Skeletal muscle tissue (tissue), 4 donors: ENCODE data around the gene TOP2A. TPM values are rescaled to one million over a fixed set of nuclear protein-coding genes. Genes with fewer than 3 reads are reported as not detected.
"Not testable (repeated sequence)": the region's sequence is repeated elsewhere in the genome, so short reads cannot be mapped to it uniquely, and the experiment has no call there.

ENCODE experiments used
- H3K27ac ChIP-seq: one replicate; pipeline ENCODE4 v1.7.0; 2013; ENCODE audit warnings: mild to moderate bottlenecking, low read depth, low read length, inconsistent platforms
- H3K27me3 ChIP-seq, 3 donors: one replicate each; pipeline ENCODE4 v1.7.0; 2013; ENCODE audit warnings: low read length in 3 of 3; ENCODE audit not compliant: control insufficient read depth in 3 of 3, insufficient read depth in 3 of 3
- H3K36me3 ChIP-seq, 3 donors: one replicate each; pipeline ENCODE4 v1.7.0; 2013; ENCODE audit warnings: low read length in 3 of 3; ENCODE audit not compliant: control insufficient read depth in 3 of 3, insufficient read depth in 3 of 3
- H3K4me1 ChIP-seq, 3 donors: one replicate each; pipeline ENCODE4 v1.7.0; 2013; ENCODE audit warnings: low read length in 3 of 3, mild to moderate bottlenecking in 3 of 3; ENCODE audit not compliant: control insufficient read depth in 3 of 3, insufficient read depth in 3 of 3
- H3K4me3 ChIP-seq, 3 donors: one replicate each; pipeline ENCODE4 v1.7.0; 2013; ENCODE audit warnings: low read length in 3 of 3
- H3K9ac ChIP-seq, 3 donors: one replicate each; pipeline ENCODE4 v1.7.0; 2013; ENCODE audit warnings: low read length in 3 of 3, mild to moderate bottlenecking in 3 of 3, moderate library complexity in 2 of 3, low read depth in 1 of 3
- H3K9me3 ChIP-seq, 3 donors: one replicate each; pipeline ENCODE4 v1.7.0; 2013; ENCODE audit warnings: low read length in 3 of 3; ENCODE audit not compliant: control insufficient read depth in 3 of 3
- total RNA-seq: library from RNA; depleted of rRNA; stranded (reverse); fragments of >200 nt; gene quantifications from one replicate; pipeline ENCODE4 v1.2.3, GENCODE V29; 2014
- donor health status: Osteomylitis.

TOP2A gene
- total RNA-seq, 1 donor from 2014 or later = 21.4 TPM

DNA sequence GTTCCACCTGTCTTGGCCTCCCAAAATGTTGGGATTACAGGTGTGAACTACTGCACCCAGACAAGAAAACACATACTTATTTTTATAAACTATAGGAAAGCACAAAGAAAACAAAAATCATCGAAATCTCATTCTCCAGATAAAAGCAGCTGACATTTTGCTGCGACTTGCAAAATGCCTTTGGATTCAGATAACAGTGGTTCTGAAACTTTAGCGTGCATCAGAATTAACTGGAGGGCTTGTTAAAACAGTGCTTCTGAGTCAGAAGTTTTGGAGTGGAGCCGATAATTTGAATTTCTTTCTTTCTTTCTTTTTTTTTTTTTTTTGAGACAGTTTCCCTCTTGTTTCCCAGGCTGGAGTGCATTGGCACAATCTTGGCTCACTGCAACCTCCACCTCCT lies 35.4 kb downstream of the TOP2A start:
- no peak overlapping the region for H3K4me3 ChIP-seq
- no peaks in the 10 kb centered on the region for H3K9me3 ChIP-seq
- H3K36me3 ChIP-seq = no peaks in the 10 kb centered on the region
- peaks cover 0 to 4% (median 0%) of the 10 kb centered on the region in 3 donors for H3K27me3 ChIP-seq
- no peak overlapping the region for H3K27ac ChIP-seq
- no peaks in the 10 kb centered on the region for H3K4me1 ChIP-seq
- H3K9ac ChIP-seq = no peak overlapping the region

DNA sequence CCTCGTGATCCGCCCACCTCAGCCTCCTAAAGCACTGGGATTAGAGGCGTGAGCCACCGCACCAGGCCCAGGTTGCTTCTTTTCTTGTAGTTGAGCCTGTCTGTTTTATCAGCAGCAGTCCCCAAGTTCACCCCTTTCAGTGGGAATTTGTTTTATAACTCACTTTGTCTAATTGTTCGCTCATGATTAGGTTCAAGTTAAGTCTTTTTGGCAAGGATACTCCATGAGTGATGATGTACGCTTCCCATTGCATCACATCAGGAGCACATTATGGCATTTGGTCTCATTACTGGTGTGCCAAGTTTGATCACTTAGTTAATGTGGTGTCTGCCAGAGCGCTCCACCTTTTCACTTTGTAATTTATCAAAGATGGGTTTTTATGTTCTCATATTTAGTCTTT lies 38.7 kb downstream of the TOP2A start:
- H3K36me3 ChIP-seq = no peaks in the 10 kb centered on the region
- no peaks in the 10 kb centered on the region for H3K9me3 ChIP-seq
- H3K27ac ChIP-seq = no peak overlapping the region
- no peak overlapping the region for H3K9ac ChIP-seq
- H3K27me3 ChIP-seq = peaks cover 0 to 4% (median 0%) of the 10 kb centered on the region in 3 donors
- no peak overlapping the region for H3K4me3 ChIP-seq
- no peaks in the 10 kb centered on the region for H3K4me1 ChIP-seq

DNA sequence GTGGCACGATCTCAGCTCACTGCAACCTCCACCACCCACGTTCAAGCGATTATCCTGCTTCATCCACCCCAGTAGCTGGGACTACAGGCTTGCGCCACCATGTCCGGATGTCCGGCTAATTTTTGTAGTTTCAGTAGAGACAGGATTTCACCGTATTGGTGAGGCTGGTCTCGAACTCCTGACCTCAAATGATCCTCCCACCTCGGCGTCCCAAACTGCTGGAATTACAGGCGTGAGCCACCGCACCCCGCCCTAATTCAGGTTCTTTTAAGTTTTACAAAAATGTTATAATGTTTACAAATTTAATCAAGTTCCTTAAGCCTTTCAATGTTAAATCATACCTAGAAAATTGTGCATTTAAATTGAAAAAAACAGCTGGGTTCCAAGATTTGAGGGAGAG lies 39.9 kb downstream of the TOP2A start:
- peaks cover 0 to 4% (median 0%) of the 10 kb centered on the region in 3 donors for H3K27me3 ChIP-seq
- H3K4me3 ChIP-seq = no peak overlapping the region
- no peaks in the 10 kb centered on the region for H3K9me3 ChIP-seq
- H3K9ac ChIP-seq = no peak overlapping the region
- no peaks in the 10 kb centered on the region for H3K36me3 ChIP-seq
- H3K4me1 ChIP-seq = no peaks in the 10 kb centered on the region
- no peak overlapping the region for H3K27ac ChIP-seq

DNA sequence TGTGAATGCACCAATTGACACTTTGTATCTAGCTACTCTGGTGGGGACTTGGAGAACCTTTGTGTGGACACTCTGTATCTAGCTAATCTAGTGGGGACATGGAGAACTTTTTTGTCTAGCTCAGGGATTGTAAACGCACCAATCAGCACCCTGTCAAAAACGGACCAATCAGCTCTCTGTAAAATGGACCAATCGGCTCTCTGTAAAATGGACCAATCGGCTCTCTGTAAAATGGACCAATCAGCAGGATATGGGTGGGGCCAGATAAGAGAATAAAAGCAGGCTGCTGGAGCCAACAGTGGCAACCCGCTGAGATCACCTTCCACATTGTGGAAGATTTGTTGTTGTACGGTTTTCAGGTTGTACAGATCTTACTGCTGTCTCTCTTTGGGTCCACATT lies 41.2 kb downstream of the TOP2A start:
- H3K36me3 ChIP-seq, H3K27ac ChIP-seq, H3K27me3 ChIP-seq, H3K9ac ChIP-seq, H3K4me3 ChIP-seq, H3K4me1 ChIP-seq, H3K9me3 ChIP-seq: not testable (repeated sequence)

DNA sequence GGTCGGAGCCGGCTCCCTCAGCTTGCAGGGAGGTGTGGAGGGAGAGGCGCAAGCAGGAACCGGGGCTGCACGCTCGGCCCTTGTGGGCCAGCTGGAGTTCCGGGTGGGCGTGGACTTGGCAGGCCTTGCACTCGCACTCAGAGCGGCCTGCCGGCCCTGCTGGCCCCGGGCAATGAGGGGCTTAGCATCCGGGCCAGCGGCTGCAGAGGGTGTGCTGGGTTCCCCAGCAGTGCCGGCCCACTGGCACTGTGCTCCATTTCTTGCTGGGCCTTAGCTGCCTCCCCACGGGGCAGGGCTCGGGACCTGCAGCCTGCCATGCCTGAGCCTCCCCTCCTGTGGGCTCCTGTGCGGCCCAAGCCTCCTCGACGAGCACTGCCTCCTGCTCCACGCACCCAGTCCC lies 41.9 kb downstream of the TOP2A start:
- not testable (repeated sequence) for H3K27ac ChIP-seq, H3K9me3 ChIP-seq, H3K36me3 ChIP-seq, H3K27me3 ChIP-seq, H3K4me1 ChIP-seq, H3K9ac ChIP-seq, H3K4me3 ChIP-seq

DNA sequence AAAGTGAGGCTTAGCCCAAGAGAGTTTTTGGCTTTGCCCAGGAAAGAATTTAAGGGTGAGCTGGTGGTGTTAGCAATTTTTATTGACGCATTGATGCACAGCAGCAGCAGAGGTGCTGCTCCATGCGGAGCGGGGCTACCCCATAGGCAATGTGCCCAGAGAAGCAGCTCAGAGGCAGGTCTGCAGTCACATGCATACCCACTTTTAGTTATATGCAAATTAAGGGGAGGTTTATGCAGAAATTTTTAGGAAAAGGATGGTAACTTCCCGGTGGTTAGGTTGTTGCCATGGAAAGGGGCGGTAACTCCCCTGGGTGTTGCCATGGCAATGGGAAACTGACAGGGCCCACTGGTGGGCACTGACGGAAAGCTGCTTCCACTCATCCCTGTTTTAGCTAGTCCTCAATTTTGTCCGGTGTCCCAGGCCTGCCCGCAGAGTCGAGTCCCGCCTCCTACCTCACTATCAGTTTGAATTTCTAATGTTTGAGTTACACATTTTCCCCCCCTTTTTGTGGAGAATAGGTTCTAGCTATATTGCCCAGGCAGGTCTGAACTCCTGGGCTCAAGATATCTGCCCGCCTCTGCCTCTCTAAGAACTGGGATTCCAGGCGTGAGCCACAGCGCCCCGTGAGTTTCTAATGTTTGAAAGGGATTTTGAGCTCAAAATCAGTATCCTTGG lies 42.7 kb downstream of the TOP2A start:
- H3K27ac ChIP-seq = no peak overlapping the region
- no peak overlapping the region for H3K4me3 ChIP-seq
- H3K4me1 ChIP-seq = no peaks in the 10 kb centered on the region
- no peaks in the 10 kb centered on the region for H3K9me3 ChIP-seq
- no peak overlapping the region for H3K9ac ChIP-seq
- no peaks in the 10 kb centered on the region for H3K36me3 ChIP-seq
- no peaks in the 10 kb centered on the region for H3K27me3 ChIP-seq

DNA sequence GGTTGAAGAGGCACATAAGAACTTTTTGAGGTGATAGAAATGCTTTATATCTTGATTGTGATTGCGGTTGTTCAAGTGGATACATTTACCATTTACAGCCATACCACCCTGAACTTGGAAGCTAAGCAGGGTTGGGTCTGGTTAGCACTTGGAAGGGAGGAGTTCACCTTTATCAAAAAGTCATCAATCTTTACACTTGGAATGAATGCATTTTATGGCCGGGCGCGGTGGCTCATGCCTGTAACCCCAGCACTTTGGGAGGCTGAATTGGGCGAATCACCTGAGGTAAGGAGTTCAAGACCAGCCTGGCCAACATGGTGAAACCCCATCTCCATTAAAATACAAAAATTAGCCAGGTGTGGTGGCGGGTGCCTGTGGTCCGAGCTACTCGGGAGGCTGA lies 43.7 kb downstream of the TOP2A start:
- H3K9ac ChIP-seq = no peak overlapping the region

DNA sequence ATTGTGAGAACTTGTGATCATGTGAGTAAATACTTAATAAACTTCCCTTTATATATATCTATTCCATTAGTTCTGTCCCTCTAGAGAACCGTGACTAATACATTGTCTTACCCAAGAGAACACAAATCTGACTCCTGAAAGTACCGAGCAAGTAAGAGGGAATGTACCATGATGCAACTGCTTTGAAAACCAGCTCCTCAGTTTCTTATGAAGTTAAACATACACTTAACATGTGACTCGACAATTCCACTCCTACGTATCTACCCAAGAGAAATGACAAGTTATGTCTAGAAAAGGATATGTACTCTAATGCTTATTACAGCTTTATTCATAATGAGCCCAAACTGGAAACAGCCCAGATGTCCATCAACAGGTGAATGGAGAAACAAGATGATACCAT lies 44.4 kb downstream of the TOP2A start:
- Histone ChIP-seq H3K9ac (no peak overlapping the region), H3K4me3 (no peak overlapping the region), H3K4me1 (no peaks in the 10 kb centered on the region), H3K36me3 (no peaks in the 10 kb centered on the region), H3K27ac (no peak overlapping the region), H3K27me3 (no peaks in the 10 kb centered on the region), H3K9me3 (no peaks in the 10 kb centered on the region)

More for the DNA sequence above, 43.7 kb downstream of the TOP2A start:
- H3K27ac ChIP-seq = no peak overlapping the region
- H3K36me3 ChIP-seq = no peaks in the 10 kb centered on the region
- no peaks in the 10 kb centered on the region for H3K27me3 ChIP-seq
- no peak overlapping the region for H3K4me3 ChIP-seq
- H3K4me1 ChIP-seq = no peaks in the 10 kb centered on the region
- H3K9me3 ChIP-seq = no peaks in the 10 kb centered on the region

DNA sequence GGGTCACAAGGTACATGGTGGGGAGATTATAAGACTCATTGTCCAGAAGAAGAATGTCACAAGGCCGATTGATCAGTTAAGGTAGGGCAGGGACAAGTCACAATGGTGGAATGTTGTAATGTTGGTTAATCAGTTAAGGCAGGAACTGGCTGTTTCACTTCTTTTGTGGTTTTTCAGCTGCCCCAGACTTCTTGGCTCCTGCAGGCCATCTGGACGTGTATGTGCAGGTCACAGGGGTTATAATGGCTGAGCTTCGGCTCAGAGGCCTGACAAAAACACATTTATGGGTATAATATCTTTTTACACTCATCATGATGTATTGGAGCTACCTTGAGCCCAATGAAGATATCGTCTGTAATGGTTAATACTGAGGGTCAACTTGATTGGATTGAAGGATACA lies 45.1 kb downstream of the TOP2A start:
- H3K27ac ChIP-seq, H3K36me3 ChIP-seq, H3K27me3 ChIP-seq, H3K9me3 ChIP-seq, H3K4me1 ChIP-seq, H3K4me3 ChIP-seq, H3K9ac ChIP-seq: not testable (repeated sequence)

DNA sequence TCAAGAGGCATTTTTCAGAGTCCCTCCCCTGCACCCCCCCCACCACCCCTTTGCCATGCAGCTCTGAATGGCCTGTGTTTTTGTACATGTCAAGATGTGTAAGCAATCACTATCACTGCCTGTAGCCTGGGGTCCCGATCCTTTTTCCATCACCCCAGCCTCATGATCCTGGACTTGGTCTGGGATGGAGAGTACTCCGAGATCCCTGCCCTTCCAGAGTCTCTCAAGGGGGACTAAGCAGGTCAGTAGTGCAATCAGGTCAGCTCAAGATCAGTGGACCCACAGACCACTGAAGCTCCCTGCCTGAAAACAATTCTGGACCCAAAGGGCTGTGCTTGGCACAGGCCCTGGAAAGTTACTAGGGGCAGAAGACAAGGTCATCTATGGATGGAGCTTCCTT lies 45.7 kb downstream of the TOP2A start:
- Histone ChIP-seq H3K36me3 (no peaks in the 10 kb centered on the region), H3K9ac (no peak overlapping the region), H3K27me3 (no peaks in the 10 kb centered on the region), H3K4me1 (no peaks in the 10 kb centered on the region), H3K4me3 (no peak overlapping the region), H3K9me3 (no peaks in the 10 kb centered on the region), H3K27ac (no peak overlapping the region)
